NB4 (cell line): ENCODE data around the gene PAX3.

ENCODE experiments used
- CTCF ChIP-seq: IDR thresholded peaks from one replicate; pipeline ENCODE4 v1.5.1; 2012; ENCODE audit warnings: low read depth, low read length
- MYC ChIP-seq: IDR thresholded peaks from 2 replicates; pipeline ENCODE4 v1.6.1; 2011; ENCODE audit warnings: low read depth, low read length
- POLR2A ChIP-seq: IDR thresholded peaks from 2 replicates; pipeline ENCODE4 v1.6.1; 2011; ENCODE audit warnings: mild to moderate bottlenecking; ENCODE audit not compliant: insufficient read length; ENCODE audit errors: extremely low read depth

DNA sequence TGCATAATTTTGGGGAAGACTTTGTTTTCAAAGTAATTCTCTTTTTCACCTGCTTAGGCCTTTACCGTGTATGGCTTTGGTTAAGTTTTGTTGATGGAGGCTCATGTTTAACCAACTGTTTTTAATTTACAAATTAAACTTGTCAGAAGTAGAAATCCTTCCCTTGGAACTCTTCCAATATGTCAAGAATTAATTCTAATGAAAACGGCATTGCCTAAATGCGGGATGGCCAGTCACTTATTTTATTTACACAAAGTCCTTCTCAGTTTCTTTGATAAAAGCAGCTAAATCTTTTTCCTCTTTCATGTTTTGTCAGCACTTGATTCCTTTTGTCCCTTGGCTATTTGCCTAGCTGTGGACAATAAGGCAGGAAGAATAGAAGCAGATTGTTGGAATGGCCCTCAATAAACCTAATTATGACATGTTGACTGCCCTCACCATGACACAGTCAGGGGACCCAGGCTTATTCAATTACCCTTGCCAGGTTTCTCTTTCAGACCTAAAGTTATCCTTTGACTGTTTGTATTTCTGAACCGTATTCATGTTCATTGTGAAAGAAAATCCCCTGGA is 26.3 kb downstream of the PAX3 start:
- TF ChIP-seq CTCF (no peak), MYC (no peak), POLR2A (no peak)
